Kasumi-1 (cell line): Measurements from ENCODE around the gene EIF3D.

Experiments used
- DNase-seq, 2 experiments: peaks; one replicate each; lab custom pipeline; 2025; lab: John Stamatoyannopoulos, UW

Gene EIF3D

DNA sequence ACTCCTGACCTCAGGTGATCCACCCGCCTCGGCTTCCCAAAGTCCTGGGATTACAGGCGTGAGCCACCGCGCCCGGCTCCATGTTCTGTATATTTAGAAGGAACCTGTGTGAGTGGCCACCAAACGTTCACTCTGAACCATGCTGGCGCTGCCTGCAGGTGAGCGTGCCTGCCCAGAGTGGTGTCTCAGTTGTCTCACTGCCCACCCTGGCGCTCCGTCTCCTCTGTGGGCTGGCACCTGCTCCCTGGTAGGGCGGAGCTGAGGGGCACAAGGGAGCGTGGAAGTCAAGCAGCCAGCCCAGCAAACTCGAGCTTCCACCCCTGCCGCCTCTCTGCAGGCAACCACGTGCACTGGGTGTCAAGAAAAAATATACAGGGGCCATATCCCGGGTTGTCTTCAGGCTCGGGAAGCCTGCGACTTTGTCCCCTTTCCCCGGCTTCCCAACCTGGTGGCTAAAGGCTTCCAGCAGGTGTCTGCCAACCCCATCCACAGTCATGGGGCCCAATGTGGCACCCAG, 64.2 kb downstream of the EIF3D start:
- no peak for DNase-seq

DNA sequence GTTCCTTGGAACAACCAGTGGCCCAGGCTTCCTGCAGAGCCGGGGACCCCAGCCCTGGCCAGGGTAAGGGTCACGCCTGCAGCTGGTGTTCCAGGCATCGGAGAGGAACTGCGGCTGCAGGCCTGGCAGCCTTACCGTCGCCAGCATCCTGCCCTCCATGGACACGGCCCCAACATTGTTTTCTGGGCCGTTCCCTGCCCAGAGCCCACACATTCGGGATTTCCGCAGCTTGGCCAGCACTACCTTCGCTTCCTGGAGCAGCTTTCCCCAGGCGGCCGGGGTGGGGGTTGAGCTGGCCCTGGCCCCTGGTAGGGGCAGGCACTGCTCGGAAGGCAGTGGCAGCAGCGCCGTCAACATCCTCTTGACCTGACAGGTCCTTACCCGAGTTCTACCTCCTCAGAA, 65.2 kb downstream of the EIF3D start:
- no peak for DNase-seq

DNA sequence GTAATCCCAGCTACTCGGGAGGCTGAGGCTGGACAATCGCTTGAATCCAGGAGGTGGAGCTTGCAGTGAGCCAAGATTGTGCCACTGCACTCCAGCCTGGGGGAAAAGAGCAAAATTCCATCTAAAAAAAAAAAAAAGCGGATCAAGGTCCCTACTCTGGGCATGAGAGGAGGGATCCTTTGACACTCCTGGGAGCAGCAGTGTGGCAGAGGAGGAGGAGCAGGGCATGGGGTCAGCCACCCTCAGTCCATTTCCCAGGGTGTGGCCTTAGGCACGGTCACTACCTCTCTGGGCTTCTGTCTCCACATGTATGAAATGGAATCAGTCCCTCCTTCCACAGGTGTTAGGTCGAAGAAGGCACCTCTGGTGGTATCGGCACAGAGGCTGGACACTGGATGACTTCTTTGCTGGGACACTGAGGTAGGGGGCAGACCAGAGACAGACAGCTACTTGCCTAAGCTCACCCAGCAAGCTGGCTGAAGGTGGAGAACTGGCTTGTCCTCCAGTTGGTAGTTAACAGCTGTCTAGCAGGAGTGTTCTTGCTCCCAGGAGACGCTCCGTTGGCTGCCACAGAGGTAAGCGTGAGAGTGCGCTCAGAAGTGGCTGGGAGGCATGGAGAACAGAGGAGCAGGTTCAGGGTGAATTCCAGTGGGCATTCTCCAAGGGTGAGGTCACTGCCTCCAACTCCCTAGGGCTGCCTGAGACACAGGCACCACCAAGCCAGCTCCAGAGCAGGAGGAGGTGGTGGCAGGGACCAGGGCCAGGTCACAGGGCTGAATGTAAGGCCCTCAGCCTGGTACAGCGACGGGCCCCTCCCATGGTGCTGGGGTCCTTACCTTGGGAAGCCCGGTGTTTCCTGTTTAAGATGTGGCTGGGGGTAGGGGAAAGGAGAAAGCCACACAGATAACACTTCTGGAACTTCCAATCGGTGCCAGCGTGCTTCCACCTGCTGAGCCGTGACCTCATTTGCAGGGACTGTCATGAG, 67.0 kb downstream of the EIF3D start:
- no peak for DNase-seq
